IgD-negative memory B cell (primary cell): ENCODE results near the gene FAM13A. TPM values are rescaled to one million over a fixed set of nuclear protein-coding genes. Genes with fewer than 3 reads are reported as not detected.
"Not testable (repeated sequence)": the region's sequence is repeated elsewhere in the genome, so short reads cannot be mapped to it uniquely, and the experiment has no call there.

Experiments
- H3K27ac Mint-ChIP-seq, 3 donors: one replicate each; pipeline ENCODE4 v1.8.0; 2020 to 2022; ENCODE audit warnings: mild to moderate bottlenecking in 3 of 3, mixed read lengths in 3 of 3, moderate library complexity in 1 of 3
- H3K27me3 Mint-ChIP-seq: one replicate; pipeline ENCODE4 v1.8.0; 2021; ENCODE audit warnings: mixed read lengths
- H3K36me3 Mint-ChIP-seq: one replicate; pipeline ENCODE4 v1.8.0; 2020; ENCODE audit warnings: mild to moderate bottlenecking, mixed read lengths
- H3K4me1 Mint-ChIP-seq, 3 donors: one replicate each; pipeline ENCODE4 v1.8.0; 2020 to 2022; ENCODE audit warnings: mixed read lengths in 3 of 3, mild to moderate bottlenecking in 1 of 3
- H3K4me3 Mint-ChIP-seq, 4 donors: one replicate each; pipeline ENCODE4 v1.8.0; 2020 to 2022; ENCODE audit warnings: mild to moderate bottlenecking in 4 of 4, mixed read lengths in 4 of 4, moderate library complexity in 3 of 4
- H3K9me3 Mint-ChIP-seq, 3 donors: one replicate each; pipeline ENCODE4 v1.8.0; 2020 to 2021; ENCODE audit warnings: mixed read lengths in 3 of 3, mild to moderate bottlenecking in 1 of 3
- polyA plus RNA-seq: library from polyadenylated mRNA; unstranded; fragments of 300-500 nt; fragmentation: Illumina TruSeq; gene quantifications from one replicate; pipeline ENCODE4 v1.2.3, GENCODE V29; 2021

FAM13A gene
- polyA plus RNA-seq, 1 donor from 2014 or later = 2.3 TPM

- Mint-ChIP-seq H3K36me3 (no peaks in the 10 kb centered on the region), H3K4me1 (no peaks in the 10 kb centered on the region), H3K27ac (no peak overlapping the region), H3K27me3 (peaks cover 4% of the 10 kb centered on the region), H3K4me3 (no peak overlapping the region), H3K9me3 (no peaks in the 10 kb centered on the region)
Observed at GRCh38 chr4:88937081-88937480, 119.9 kb downstream of the FAM13A start.

- Mint-ChIP-seq H3K4me3 (no peak overlapping the region), H3K4me1 (peaks cover 0 to 2% (median 0%) of the 10 kb centered on the region in 3 donors), H3K27ac (no peak overlapping the region)
Observed at GRCh38 chr4:88933414-88934160, 123.4 kb downstream of the FAM13A start.

GRCh38 chr4:88928852-88929251 lies 128.1 kb downstream of the FAM13A start:
- Mint-ChIP-seq H3K4me3 (no peak overlapping the region), H3K4me1 (peaks cover 0 to 2% (median 0%) of the 10 kb centered on the region in 3 donors), H3K27me3 (peaks cover 1% of the 10 kb centered on the region), H3K27ac (no peak overlapping the region), H3K36me3 (no peaks in the 10 kb centered on the region), H3K9me3 (peaks cover 1 to 6% (median 2%) of the 10 kb centered on the region in 3 donors)

More at GRCh38 chr4:88933414-88934160, 123.4 kb downstream of the FAM13A start:
- H3K27me3 Mint-ChIP-seq = peaks cover 3% of the 10 kb centered on the region
- H3K36me3 Mint-ChIP-seq = no peaks in the 10 kb centered on the region
- H3K9me3 Mint-ChIP-seq = peaks cover 0 to 6% (median 1%) of the 10 kb centered on the region in 3 donors

- Mint-ChIP-seq H3K27ac (no peak overlapping the region), H3K4me1 (peaks cover 0 to 2% (median 0%) of the 10 kb centered on the region in 3 donors), H3K9me3 (peaks cover 1 to 6% (median 2%) of the 10 kb centered on the region in 3 donors), H3K27me3 (no peaks in the 10 kb centered on the region), H3K4me3 (no peak overlapping the region), H3K36me3 (no peaks in the 10 kb centered on the region)
Observed at GRCh38 chr4:88927420-88927819, 129.6 kb downstream of the FAM13A start.

GRCh38 chr4:88919056-88919455 lies 137.9 kb downstream of the FAM13A start:
- H3K4me1 Mint-ChIP-seq = no peaks in the 10 kb centered on the region
- H3K27me3 Mint-ChIP-seq = peaks cover 3% of the 10 kb centered on the region
- H3K36me3 Mint-ChIP-seq = no peaks in the 10 kb centered on the region
- no peak overlapping the region for H3K27ac Mint-ChIP-seq
- H3K9me3 Mint-ChIP-seq = peaks cover 0 to 2% (median 0%) of the 10 kb centered on the region in 3 donors
- no peak overlapping the region for H3K4me3 Mint-ChIP-seq

- H3K4me3 Mint-ChIP-seq, H3K27me3 Mint-ChIP-seq, H3K4me1 Mint-ChIP-seq, H3K36me3 Mint-ChIP-seq, H3K27ac Mint-ChIP-seq, H3K9me3 Mint-ChIP-seq: not testable (repeated sequence)
Observed at GRCh38 chr4:88913181-88913580, 143.8 kb downstream of the FAM13A start.

- no peak overlapping the region for H3K4me3 Mint-ChIP-seq
- H3K36me3 Mint-ChIP-seq = no peaks in the 10 kb centered on the region
- H3K27ac Mint-ChIP-seq = no peak overlapping the region
- H3K4me1 Mint-ChIP-seq = no peaks in the 10 kb centered on the region
- no peaks in the 10 kb centered on the region for H3K9me3 Mint-ChIP-seq
- H3K27me3 Mint-ChIP-seq = no peaks in the 10 kb centered on the region
Observed at GRCh38 chr4:88911246-88912212, 145.5 kb downstream of the FAM13A start.

- Mint-ChIP-seq H3K4me1 (no peaks in the 10 kb centered on the region), H3K9me3 (no peaks in the 10 kb centered on the region)
Observed at GRCh38 chr4:88910101-88910500, 146.9 kb downstream of the FAM13A start.

GRCh38 chr4:88908521-88908920 lies 148.5 kb downstream of the FAM13A start:
- H3K9me3 Mint-ChIP-seq = peaks cover 0 to under 1% (median 0%) of the 10 kb centered on the region in 3 donors

More at GRCh38 chr4:88910101-88910500, 146.9 kb downstream of the FAM13A start:
- H3K27ac Mint-ChIP-seq = no peak overlapping the region
- no peaks in the 10 kb centered on the region for H3K36me3 Mint-ChIP-seq
- no peak overlapping the region for H3K4me3 Mint-ChIP-seq
- peaks cover 5% of the 10 kb centered on the region for H3K27me3 Mint-ChIP-seq

GRCh38 chr4:88908003-88908402 lies 149.0 kb downstream of the FAM13A start:
- peaks cover 0 to 1% (median 0%) of the 10 kb centered on the region in 3 donors for H3K9me3 Mint-ChIP-seq
- no peaks in the 10 kb centered on the region for H3K36me3 Mint-ChIP-seq
- H3K4me3 Mint-ChIP-seq = no peak overlapping the region
- no peaks in the 10 kb centered on the region for H3K4me1 Mint-ChIP-seq
- peaks cover 5% of the 10 kb centered on the region for H3K27me3 Mint-ChIP-seq
- H3K27ac Mint-ChIP-seq = no peak overlapping the region

More at GRCh38 chr4:88908521-88908920, 148.5 kb downstream of the FAM13A start:
- Mint-ChIP-seq H3K27ac (no peak overlapping the region), H3K27me3 (peaks cover 5% of the 10 kb centered on the region), H3K4me1 (no peaks in the 10 kb centered on the region), H3K4me3 (no peak overlapping the region), H3K36me3 (no peaks in the 10 kb centered on the region)

GRCh38 chr4:88907478-88907877 lies 149.5 kb downstream of the FAM13A start:
- Mint-ChIP-seq H3K27me3 (peaks cover 5% of the 10 kb centered on the region), H3K27ac (no peak overlapping the region), H3K4me3 (no peak overlapping the region), H3K36me3 (no peaks in the 10 kb centered on the region), H3K9me3 (peaks cover 0 to 5% (median 3%) of the 10 kb centered on the region in 3 donors), H3K4me1 (no peaks in the 10 kb centered on the region)

- H3K27ac Mint-ChIP-seq, H3K4me1 Mint-ChIP-seq: not testable (repeated sequence)
Observed at GRCh38 chr4:88904240-88904639, 152.7 kb downstream of the FAM13A start.

GRCh38 chr4:88900432-88900831 lies 156.6 kb downstream of the FAM13A start:
- Mint-ChIP-seq H3K4me1 (no peaks in the 10 kb centered on the region), H3K36me3 (no peaks in the 10 kb centered on the region), H3K27me3 (peaks cover 2% of the 10 kb centered on the region), H3K9me3 (peaks cover 4 to 10% (median 6%) of the 10 kb centered on the region in 3 donors), H3K27ac (no peak overlapping the region), H3K4me3 (no peak overlapping the region)

More at GRCh38 chr4:88904240-88904639, 152.7 kb downstream of the FAM13A start:
- H3K36me3 Mint-ChIP-seq, H3K27me3 Mint-ChIP-seq, H3K4me3 Mint-ChIP-seq, H3K9me3 Mint-ChIP-seq: not testable (repeated sequence)

GRCh38 chr4:88897752-88898151 lies 159.2 kb downstream of the FAM13A start:
- Mint-ChIP-seq H3K4me1 (no peaks in the 10 kb centered on the region), H3K27me3 (peaks cover 1% of the 10 kb centered on the region), H3K36me3 (peaks cover 2% of the 10 kb centered on the region), H3K4me3 (no peak overlapping the region), H3K27ac (no peak overlapping the region), H3K9me3 (peaks cover 4 to 8% (median 5%) of the 10 kb centered on the region in 3 donors)

- H3K27ac Mint-ChIP-seq = no peak overlapping the region
- peaks cover 2% of the 10 kb centered on the region for H3K36me3 Mint-ChIP-seq
- no peaks in the 10 kb centered on the region for H3K4me1 Mint-ChIP-seq
- H3K4me3 Mint-ChIP-seq = no peak overlapping the region
- H3K27me3 Mint-ChIP-seq = peaks cover 1% of the 10 kb centered on the region
- peaks cover under 1 to 4% (median 2%) of the 10 kb centered on the region in 3 donors for H3K9me3 Mint-ChIP-seq
Observed at GRCh38 chr4:88897180-88897579, 159.8 kb downstream of the FAM13A start.
